IMR-90 (cell line): ENCODE measurements around the gene TMTC1. TPM values are rescaled to one million over a fixed set of nuclear protein-coding genes. Genes with fewer than 3 reads are reported as not detected.

Experiments
- ATAC-seq: fragments of 200-7000 bp; cut with Tn5 transposase; 2 replicates; pipeline ENCODE4 v1.9.1; 2020; ENCODE audit warnings: low read depth, mild to moderate bottlenecking, moderate library complexity
- BruUV-seq: library from RNA; stranded (reverse); fragments of 400-500 nt; replicated peaks from 2 replicates; lab custom pipeline; 2021; lab: Mats Ljungman, UMichigan
- CTCF ChIA-PET: fragments of 300-600 bp; formaldehyde crosslinking; extraction: SDS; loops from one replicate; lab custom pipeline; 2021; ENCODE audit warnings: antibody characterized with exemption; lab: Yijun Ruan, JAX
- POLR2A ChIA-PET: fragments of 300-600 bp; sonication (Branson Sonifier 250); formaldehyde crosslinking; loops from one replicate; lab custom pipeline; 2022; ENCODE audit warnings: antibody characterized with exemption; ENCODE audit not compliant: unreplicated experiment; lab: Charles Lee
- DNase-seq: peaks from one replicate; pipeline ENCODE4 v3.0.0; 2013
- H2AFZ ChIP-seq: replicated peaks from 2 replicates; pipeline ENCODE3; 2013; ENCODE audit warnings: low read length, mild to moderate bottlenecking; ENCODE audit not compliant: poor library complexity
- H2AK5ac ChIP-seq: 2 replicates; pipeline ENCODE4 v1.6.1; 2013; ENCODE audit warnings: low read depth, low read length, inconsistent platforms
- H2AK9ac ChIP-seq: replicated peaks from 2 replicates; pipeline ENCODE3; 2013; ENCODE audit warnings: mild to moderate bottlenecking, low read depth, low read length, moderate library complexity; ENCODE audit not compliant: poor library complexity
- H2BK120ac ChIP-seq: 2 replicates; pipeline ENCODE4 v1.6.1; 2013; ENCODE audit warnings: low read depth, low read length, inconsistent platforms
- H2BK15ac ChIP-seq: 3 replicates; pipeline ENCODE4 v1.6.1; 2013; ENCODE audit warnings: low read depth, low read length, inconsistent platforms
- H2BK20ac ChIP-seq: 2 replicates; pipeline ENCODE4 v1.6.1; 2013; ENCODE audit warnings: low read depth, mild to moderate bottlenecking, inconsistent platforms, low read length, moderate library complexity
- H2BK5ac ChIP-seq: 2 replicates; pipeline ENCODE4 v1.6.1; 2013; ENCODE audit warnings: mild to moderate bottlenecking, low read depth, low read length, inconsistent platforms; ENCODE audit not compliant: poor library complexity, severe bottlenecking
- H3K14ac ChIP-seq: replicated peaks from 2 replicates; pipeline ENCODE4 v1.6.1; 2013; ENCODE audit warnings: low read depth, low read length, inconsistent platforms
- H3K18ac ChIP-seq: 2 replicates; pipeline ENCODE4 v1.6.1; 2013; ENCODE audit warnings: low read depth, low read length, control low read depth
- H3K23ac ChIP-seq: 2 replicates; pipeline ENCODE4 v1.6.1; 2013; ENCODE audit warnings: low read depth, low read length, inconsistent platforms
- H3K27ac ChIP-seq: 2 replicates; pipeline ENCODE4 v1.5.1; 2013; ENCODE audit warnings: mild to moderate bottlenecking, control low read depth, low read length; ENCODE audit not compliant: insufficient read depth
- H3K27me3 ChIP-seq: 2 replicates; pipeline ENCODE4 v1.6.1; 2013; ENCODE audit warnings: low read length; ENCODE audit not compliant: control insufficient read depth, insufficient read depth
- H3K36me3 ChIP-seq: 2 replicates; pipeline ENCODE4 v1.6.1; 2013; ENCODE audit warnings: low read length, mixed read lengths; ENCODE audit not compliant: control insufficient read depth, insufficient read depth
- H3K4ac ChIP-seq: 2 replicates; pipeline ENCODE4 v1.6.1; 2013; ENCODE audit warnings: low read depth, low read length, inconsistent platforms
- H3K4me1 ChIP-seq: 2 replicates; pipeline ENCODE4 v1.6.1; 2013; ENCODE audit warnings: low read length, mixed read lengths; ENCODE audit not compliant: control insufficient read depth, insufficient read depth
- H3K4me2 ChIP-seq: 2 replicates; pipeline ENCODE4 v1.6.1; 2013; ENCODE audit warnings: low read depth, mild to moderate bottlenecking, control low read depth, low read length, moderate library complexity
- H3K4me3 ChIP-seq: 2 replicates; pipeline ENCODE4 v1.5.1; 2013; ENCODE audit warnings: low read depth, mild to moderate bottlenecking, control low read depth, low read length, moderate library complexity; ENCODE audit not compliant: insufficient read depth
- H3K56ac ChIP-seq: 2 replicates; pipeline ENCODE4 v1.6.1; 2013; ENCODE audit warnings: low read length, inconsistent platforms; ENCODE audit not compliant: insufficient read depth; ENCODE audit errors: extremely low read depth
- H3K79me1 ChIP-seq, 2 experiments: 2 replicates each; pipeline ENCODE4 v1.6.1; 2013; ENCODE audit warnings: low read length in 2 of 2, inconsistent platforms in 1 of 2, low read depth in 1 of 2
- H3K9ac ChIP-seq: 2 replicates; pipeline ENCODE4 v1.6.1; 2013; ENCODE audit warnings: low read depth, low read length, control low read depth
- H3K9me1 ChIP-seq: 2 replicates; pipeline ENCODE4 v1.6.1; 2013; ENCODE audit warnings: low read length, inconsistent platforms; ENCODE audit not compliant: insufficient read depth
- H3K9me3 ChIP-seq: 2 replicates; pipeline ENCODE4 v1.6.1; 2013; ENCODE audit warnings: low read length; ENCODE audit not compliant: control insufficient read depth, insufficient read depth
- H4K20me1 ChIP-seq: 2 replicates; pipeline ENCODE4 v1.6.1; 2013; ENCODE audit warnings: low read length, inconsistent platforms; ENCODE audit not compliant: insufficient read depth
- H4K5ac ChIP-seq: 2 replicates; pipeline ENCODE4 v1.6.1; 2013; ENCODE audit warnings: mild to moderate bottlenecking, low read depth, low read length, control low read depth
- H4K8ac ChIP-seq, 2 experiments: 2 replicates each; pipeline ENCODE4 v1.6.1; 2013; ENCODE audit warnings: low read depth in 2 of 2, low read length in 2 of 2, control low read depth in 1 of 2, inconsistent platforms in 1 of 2
- H4K91ac ChIP-seq: 2 replicates; pipeline ENCODE4 v1.6.1; 2013; ENCODE audit warnings: low read depth, low read length, inconsistent platforms; ENCODE audit not compliant: insufficient read depth
- BHLHE40 ChIP-seq: fragments of 150-350 bp; IDR thresholded peaks from 2 replicates; pipeline ENCODE4 v1.6.1; 2016; ENCODE audit warnings: mild to moderate bottlenecking, low read depth, low read length
- CEBPB ChIP-seq: IDR thresholded peaks from 2 replicates; pipeline ENCODE4 v1.6.1; 2012; ENCODE audit warnings: low read depth, low read length, improper control_type of control experiment
- CHD1 ChIP-seq: IDR thresholded peaks from 2 replicates; pipeline ENCODE4 v1.6.1; 2012; ENCODE audit warnings: low read depth, low read length, improper control_type of control experiment
- FOS ChIP-seq: fragments of 150-350 bp; IDR thresholded peaks from 2 replicates; pipeline ENCODE4 v1.6.1; 2016; ENCODE audit warnings: low read depth, low read length
- MAFK ChIP-seq: IDR thresholded peaks from 2 replicates; pipeline ENCODE4 v1.6.1; 2012; ENCODE audit warnings: low read depth, low read length, improper control_type of control experiment
- MAZ ChIP-seq: IDR thresholded peaks from 2 replicates; pipeline ENCODE4 v1.6.1; 2012; ENCODE audit warnings: low read depth, mild to moderate bottlenecking, low read length, improper control_type of control experiment, moderate library complexity, borderline replicate concordance
- MXI1 ChIP-seq: IDR thresholded peaks from 2 replicates; pipeline ENCODE4 v1.6.1; 2012; ENCODE audit warnings: low read depth, mild to moderate bottlenecking, low read length, moderate library complexity, borderline replicate concordance
- NFE2L2 ChIP-seq: fragments of 150-350 bp; IDR thresholded peaks from 2 replicates; pipeline ENCODE4 v1.6.1; 2016; ENCODE audit warnings: low read depth, mild to moderate bottlenecking, low read length
- POLR2A ChIP-seq: IDR thresholded peaks from 2 replicates; pipeline ENCODE4 v1.6.1; 2012; ENCODE audit warnings: mild to moderate bottlenecking, low read depth, low read length
- RAD21 ChIP-seq: IDR thresholded peaks from 2 replicates; pipeline ENCODE4 v1.6.1; 2012; ENCODE audit warnings: low read length, improper control_type of control experiment
- RCOR1 ChIP-seq: IDR thresholded peaks from 2 replicates; pipeline ENCODE4 v1.6.1; 2012; ENCODE audit warnings: mild to moderate bottlenecking, low read length, improper control_type of control experiment; ENCODE audit not compliant: insufficient replicate concordance
- SMC3 ChIP-seq: fragments of 150-350 bp; IDR thresholded peaks from 2 replicates; pipeline ENCODE4 v1.6.1; 2016; ENCODE audit warnings: low read depth, mild to moderate bottlenecking, antibody characterized with exemption, low read length, moderate library complexity
- WGBS, 2 experiments: methylation state at CpG; one replicate each; pipeline versions ENCODE4 v1.1.5 to v1.1.7; 2013; ENCODE audit warnings: missing lambda C conversion rate in 2 of 2; ENCODE audit not compliant: insufficient read length in 1 of 2; ENCODE audit errors: extremely low coverage in 2 of 2; 5-methylcytosine and 5-hydroxymethylcytosine counted together
- dilution Hi-C: fragments of 300-500 bp; cut with HindIII; formaldehyde crosslinking; loops from one replicate; pipeline ENCODE4 v1.14.3; 2018; ENCODE audit warnings: low sequenced_read_pairs; ENCODE audit not compliant: unreplicated experiment
- in situ Hi-C: fragments of 300-500 bp; cut with MboI; formaldehyde crosslinking; loops from 3 replicates; pipeline ENCODE4 v1.14.3; 2019; ENCODE audit warnings: low sequenced_read_pairs, inconsistent platforms, mixed read lengths
- intact Hi-C: fragments of 100-400 bp; cut with micrococcal nuclease; formaldehyde crosslinking; loops from 2 replicates; pipeline ENCODE4 v1.10.0; 2022
- polyA plus RNA-seq, 3 experiments: library from polyadenylated mRNA; depleted of rRNA; stranded (reverse); fragments of >200 nt; gene quantifications; 2 replicates each; pipeline ENCODE4 v1.2.3, GENCODE V29; 2012; ENCODE audit warnings: low replicate concordance in 1 of 3
- total RNA-seq: library from RNA; depleted of rRNA; stranded (reverse); fragments of >200 nt; gene quantifications from 2 replicates; pipeline ENCODE4 v1.2.3, GENCODE V29; 2012
- TF ChIP-seq, protein P1 (sequence below): fragments of 150-350 bp; IDR thresholded peaks from 2 replicates; pipeline ENCODE4 v1.6.1; 2016; ENCODE audit warnings: low read depth, mild to moderate bottlenecking, low read length, moderate library complexity, borderline replicate concordance
- TF ChIP-seq, protein P2 (sequence below): conservative IDR thresholded peaks from 2 replicates; pipeline ENCODE4 v1.5.1; 2012; ENCODE audit warnings: mild to moderate bottlenecking, low read depth, low read length, improper control_type of control experiment

Gene TMTC1
- total and polyA plus RNA-seq, 2 of the 4 experiments (the other 2 are of a cell fraction) = 12.5 to 36.4 TPM

DNA sequence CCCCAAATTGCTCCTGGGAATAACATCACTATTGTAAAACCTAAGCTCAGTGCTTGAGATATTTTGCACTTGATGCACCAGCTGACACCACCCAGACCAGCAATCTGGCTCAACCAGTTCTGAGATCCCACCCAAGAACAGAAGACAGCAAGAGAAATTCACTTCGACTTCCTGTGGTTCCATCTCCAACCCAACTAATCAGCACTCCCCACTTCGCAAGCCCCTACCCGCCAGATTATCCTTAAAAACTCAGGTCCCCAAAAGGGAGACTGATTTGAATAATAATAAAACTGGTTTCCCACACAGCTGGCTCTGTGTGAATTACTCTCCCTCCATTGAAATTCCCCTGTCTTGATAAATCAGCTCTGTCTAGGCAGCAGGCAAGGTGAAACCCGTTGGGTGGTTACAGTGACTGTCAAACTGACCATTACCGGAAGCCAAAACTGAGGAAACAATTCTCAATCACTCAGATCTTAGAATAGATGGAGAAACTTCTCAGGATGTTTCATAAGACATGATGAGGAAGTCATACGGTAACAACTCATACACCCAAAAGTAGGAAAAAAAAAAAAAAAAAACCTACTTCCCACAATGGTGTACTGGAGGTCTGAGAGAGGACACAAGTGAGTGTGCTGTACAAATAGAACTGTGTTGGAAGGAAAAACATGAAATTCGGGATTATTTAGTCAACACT lies 92.4 kb downstream of the TMTC1 start:
- WGBS, 2 experiments = 86% methylated on average over 1 of the region's 7 CpGs; no CpG with 5 or more reads in 1 of the 2 experiments

More for the DNA sequence above, 92.4 kb downstream of the TMTC1 start:
- Histone ChIP-seq H3K79me1 (no peaks in the 10 kb centered on the region; a peak in 1 of 4 replicates), H3K56ac (no peak overlapping the region), H3K23ac (no peak overlapping the region), H3K9me1 (no peaks in the 10 kb centered on the region), H3K14ac (no peak overlapping the region), H3K27me3 (no peaks in the 10 kb centered on the region), H4K91ac (no peak overlapping the region), H3K4me1 (no peaks in the 10 kb centered on the region), H3K18ac (no peak overlapping the region), H2AFZ (no peak overlapping the region), H2BK5ac (no peak overlapping the region), H3K4me3 (no peak overlapping the region), H3K27ac (no peak overlapping the region), H3K4ac (no peak overlapping the region), H3K9me3 (no peaks in the 10 kb centered on the region), H4K5ac (no peak overlapping the region), H2AK5ac (no peak overlapping the region), H2BK15ac (no peak overlapping the region), H3K9ac (no peak overlapping the region), H4K20me1 (no peaks in the 10 kb centered on the region), H2BK120ac (no peak overlapping the region), H3K4me2 (no peak overlapping the region), H2AK9ac (no peak overlapping the region), H4K8ac (no peak overlapping the region), H3K36me3 (peaks cover 1% of the 10 kb centered on the region; the same call in 1 of the 2 replicates), H2BK20ac (no peak overlapping the region)
- TF ChIP-seq NFE2L2 = no peak
- TF ChIP-seq, protein P1, sequence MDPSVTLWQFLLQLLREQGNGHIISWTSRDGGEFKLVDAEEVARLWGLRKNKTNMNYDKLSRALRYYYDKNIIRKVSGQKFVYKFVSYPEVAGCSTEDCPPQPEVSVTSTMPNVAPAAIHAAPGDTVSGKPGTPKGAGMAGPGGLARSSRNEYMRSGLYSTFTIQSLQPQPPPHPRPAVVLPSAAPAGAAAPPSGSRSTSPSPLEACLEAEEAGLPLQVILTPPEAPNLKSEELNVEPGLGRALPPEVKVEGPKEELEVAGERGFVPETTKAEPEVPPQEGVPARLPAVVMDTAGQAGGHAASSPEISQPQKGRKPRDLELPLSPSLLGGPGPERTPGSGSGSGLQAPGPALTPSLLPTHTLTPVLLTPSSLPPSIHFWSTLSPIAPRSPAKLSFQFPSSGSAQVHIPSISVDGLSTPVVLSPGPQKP = no peak
- TF ChIP-seq POLR2A = no peak
- no peak for TF ChIP-seq BHLHE40
- TF ChIP-seq MAZ = no peak
- no peak for TF ChIP-seq MAFK
- TF ChIP-seq SMC3 = no peak
- TF ChIP-seq RAD21 = no peak
- TF ChIP-seq FOS = no peak
- no peak for TF ChIP-seq RCOR1
- TF ChIP-seq, protein P2, sequence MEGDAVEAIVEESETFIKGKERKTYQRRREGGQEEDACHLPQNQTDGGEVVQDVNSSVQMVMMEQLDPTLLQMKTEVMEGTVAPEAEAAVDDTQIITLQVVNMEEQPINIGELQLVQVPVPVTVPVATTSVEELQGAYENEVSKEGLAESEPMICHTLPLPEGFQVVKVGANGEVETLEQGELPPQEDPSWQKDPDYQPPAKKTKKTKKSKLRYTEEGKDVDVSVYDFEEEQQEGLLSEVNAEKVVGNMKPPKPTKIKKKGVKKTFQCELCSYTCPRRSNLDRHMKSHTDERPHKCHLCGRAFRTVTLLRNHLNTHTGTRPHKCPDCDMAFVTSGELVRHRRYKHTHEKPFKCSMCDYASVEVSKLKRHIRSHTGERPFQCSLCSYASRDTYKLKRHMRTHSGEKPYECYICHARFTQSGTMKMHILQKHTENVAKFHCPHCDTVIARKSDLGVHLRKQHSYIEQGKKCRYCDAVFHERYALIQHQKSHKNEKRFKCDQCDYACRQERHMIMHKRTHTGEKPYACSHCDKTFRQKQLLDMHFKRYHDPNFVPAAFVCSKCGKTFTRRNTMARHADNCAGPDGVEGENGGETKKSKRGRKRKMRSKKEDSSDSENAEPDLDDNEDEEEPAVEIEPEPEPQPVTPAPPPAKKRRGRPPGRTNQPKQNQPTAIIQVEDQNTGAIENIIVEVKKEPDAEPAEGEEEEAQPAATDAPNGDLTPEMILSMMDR = no peak
- TF ChIP-seq CEBPB = no peak
- TF ChIP-seq MXI1 = no peak
- no peak for TF ChIP-seq CHD1
- BruUV-seq = no TSS peak
- POLR2A ChIA-PET = no interaction called here
- intact Hi-C loops (no loop called here), dilution Hi-C loops (no loop called here), in situ Hi-C loops (no loop called here)
- no peak for DNase-seq
- ATAC-seq = no peak
- CTCF ChIA-PET = no interaction called here
